ENCODE results near the gene CTNNA2.

The CTNNA2 gene

DNA sequence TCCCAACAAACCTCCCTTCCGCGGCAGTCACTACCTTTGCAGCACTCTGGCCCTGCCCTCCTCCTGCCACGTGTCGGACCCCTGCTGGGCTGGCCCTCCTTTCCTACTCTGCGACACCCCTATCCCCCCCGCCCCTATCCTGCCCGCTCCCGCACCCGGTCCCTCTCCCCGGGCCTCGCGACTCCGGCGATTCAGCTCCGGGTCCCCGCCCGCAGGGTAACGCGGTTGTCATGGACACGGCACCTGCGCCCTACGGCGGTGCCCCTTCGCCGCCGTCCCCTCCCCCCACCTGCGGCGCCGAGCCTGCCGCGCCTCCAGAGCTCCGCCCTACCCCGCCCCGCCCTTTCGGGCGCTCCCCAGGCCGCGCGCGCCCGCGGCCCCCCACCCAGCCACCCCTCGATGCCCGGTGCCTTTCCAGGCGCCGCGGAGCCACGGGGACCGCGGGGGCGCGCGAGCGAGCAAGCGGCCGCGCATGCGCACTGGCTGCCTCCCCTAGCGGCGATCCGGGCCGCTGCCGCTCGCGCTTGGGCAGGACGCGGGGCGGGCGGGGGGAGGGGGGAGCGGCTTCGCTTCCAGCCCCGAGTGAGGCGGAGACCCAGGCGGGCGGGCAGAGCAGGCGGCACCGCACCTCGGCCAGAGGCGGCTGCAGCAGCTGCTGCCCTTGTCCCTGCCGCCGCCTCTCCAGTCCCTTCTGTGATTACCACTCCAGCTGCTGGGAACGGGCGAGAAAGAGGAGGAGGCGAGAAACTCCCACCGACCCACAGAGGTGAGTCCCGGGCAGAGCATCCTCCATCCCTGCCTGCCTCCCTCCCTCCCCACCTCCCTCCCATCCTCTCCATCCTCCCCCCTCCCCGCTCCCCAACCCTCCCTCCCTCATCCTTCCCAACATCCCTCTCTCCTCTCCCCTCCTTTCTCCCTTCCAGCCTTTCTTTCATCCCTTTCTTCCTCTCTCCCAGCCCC lies at the start of gene CTNNA2:
TSS of gene CTNNA2 (plus strand) at position 610 of the 960 bp plus-strand sequence.
- peak; percentile 72 for DNase-seq

GRCh38 chr2:79487399-79487798 lies 25.5 kb upstream of the CTNNA2 start:
- no peak for DNase-seq

DNA sequence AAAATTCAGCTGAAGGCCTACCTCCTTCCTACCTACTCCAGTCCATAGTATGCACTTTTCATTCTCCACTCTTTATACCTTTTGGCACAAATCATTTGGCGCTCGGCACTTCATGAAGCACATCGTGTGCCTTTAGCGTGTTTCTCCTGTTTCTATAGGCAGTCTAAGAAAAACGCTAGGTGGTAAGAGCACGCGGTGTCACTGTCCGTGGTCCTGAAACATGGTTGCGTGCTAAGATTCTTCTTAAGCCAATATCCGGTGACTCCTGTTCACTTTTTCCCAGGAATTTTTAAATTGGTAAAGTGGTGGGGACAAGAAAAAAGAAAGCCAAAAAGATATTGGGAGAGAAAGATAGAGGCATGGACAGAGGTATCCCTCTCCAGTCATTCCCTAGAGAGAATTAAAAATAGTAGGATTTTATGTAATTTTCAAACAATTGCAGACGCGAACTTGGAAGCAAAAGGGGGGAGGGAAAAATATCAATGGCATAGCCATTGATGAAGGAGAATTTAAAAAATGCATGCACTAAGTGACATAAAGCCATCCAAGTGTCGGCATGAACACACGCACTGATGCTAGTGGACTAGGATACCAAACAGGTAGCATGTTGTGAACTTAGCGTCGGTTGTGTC lies 1.4 kb upstream of the CTNNA2 start:
- DNase-seq, result no peak

DNA sequence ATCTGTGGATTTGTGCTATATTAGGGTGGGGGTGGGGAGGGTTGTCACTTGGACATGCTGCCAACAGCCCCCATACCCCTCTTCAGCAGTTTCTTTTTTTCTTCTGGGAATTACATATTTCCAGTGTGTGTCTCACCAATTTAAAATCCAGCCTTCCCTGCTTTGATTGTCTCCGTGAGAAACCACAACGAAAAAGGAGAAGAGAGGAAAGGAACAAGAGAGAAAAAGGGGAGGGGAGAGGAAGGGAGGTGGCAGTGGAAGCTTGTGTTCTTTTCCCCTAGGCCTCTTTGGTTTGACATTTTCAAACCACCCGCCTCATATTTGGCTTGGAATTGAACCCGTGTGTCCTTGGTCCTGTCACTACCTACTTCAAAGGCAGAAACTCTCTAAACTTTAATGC lies 860 bp downstream of the CTNNA2 start:
- DNase-seq, result no peak

DNA sequence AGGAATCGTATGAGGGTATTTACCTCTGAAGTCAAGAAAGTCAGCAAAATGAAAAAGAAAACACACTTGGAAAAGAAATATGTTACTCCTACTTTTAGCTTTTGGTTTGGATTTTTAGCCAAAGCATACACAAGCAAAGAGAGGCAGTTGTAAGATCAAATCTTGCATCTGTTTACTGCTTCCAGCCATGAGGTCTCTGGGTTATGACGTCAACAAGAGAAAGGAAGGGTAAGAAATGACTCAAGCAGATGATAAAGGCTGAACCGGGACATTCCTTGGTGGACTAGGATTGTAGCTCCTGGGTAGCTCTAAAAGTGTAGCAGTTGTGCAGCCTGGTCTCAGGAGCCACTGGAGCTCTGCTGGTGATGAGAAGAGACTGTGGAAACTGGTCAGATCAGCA lies 16.8 kb downstream of the CTNNA2 start:
- no peak for DNase-seq

DNA sequence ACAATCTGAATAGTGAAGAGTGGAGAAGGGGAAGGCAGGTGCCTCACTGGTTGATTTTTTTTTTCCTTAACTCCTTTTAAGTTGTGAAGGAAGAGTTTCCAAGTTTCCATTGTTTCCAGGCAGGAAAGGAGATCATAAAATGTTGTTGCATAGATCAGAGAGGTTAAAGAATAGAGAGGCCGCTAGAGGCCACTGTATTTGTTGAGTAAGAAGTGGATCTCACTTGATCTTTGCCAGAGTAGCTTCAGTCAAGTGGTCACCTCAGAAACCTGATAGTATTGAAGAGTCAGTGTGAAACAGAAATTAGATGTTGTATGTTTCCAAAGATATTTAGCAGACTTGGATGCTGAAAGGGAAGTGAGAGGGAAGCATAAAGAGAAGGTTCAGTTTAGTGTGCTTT lies 17.6 kb downstream of the CTNNA2 start:
- peak; percentile 15 for DNase-seq

DNA sequence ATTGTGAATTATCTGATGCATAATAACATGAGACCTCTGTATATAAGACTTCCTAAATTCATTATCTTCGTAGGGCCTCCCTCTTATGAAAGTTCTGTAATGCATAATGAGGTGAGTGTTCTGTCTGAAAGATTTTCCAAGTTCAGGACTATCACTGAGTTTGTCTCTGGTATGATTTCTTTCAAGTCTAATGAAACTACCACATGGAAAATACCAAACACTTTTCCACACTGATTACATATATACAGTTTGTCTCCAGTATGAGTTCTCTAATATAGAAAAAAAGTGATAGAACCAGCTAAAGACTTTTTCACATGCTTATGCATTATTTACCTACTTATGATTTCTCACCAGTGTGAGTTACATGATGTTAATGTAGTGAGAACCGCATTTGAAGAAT lies 34.7 kb downstream of the CTNNA2 start:
- DNase-seq, result no peak

DNA sequence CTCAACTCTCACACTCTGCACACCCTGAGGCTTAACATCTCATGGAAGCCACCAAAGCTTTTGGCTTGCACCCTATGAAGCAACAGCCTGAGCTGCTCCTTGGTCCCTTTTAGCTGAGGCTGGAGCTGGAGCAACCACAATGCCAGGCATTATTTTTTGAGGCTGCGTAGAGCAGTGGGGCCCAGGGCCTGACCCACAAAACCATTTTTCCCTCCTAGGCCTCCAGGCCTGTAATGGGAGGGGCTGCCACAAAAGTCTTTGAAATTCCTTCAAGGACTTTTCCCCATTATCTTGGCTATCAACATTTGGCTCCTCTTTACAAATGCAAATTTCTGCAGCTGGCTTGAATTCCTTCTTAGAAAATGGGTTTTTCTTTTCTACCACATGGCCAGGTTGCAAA lies 39.8 kb downstream of the CTNNA2 start:
- DNase-seq, result no peak

- no peak for DNase-seq
These were observed 42.0 kb downstream of the CTNNA2 start for GRCh38 chr2:79554899-79555298.

DNA sequence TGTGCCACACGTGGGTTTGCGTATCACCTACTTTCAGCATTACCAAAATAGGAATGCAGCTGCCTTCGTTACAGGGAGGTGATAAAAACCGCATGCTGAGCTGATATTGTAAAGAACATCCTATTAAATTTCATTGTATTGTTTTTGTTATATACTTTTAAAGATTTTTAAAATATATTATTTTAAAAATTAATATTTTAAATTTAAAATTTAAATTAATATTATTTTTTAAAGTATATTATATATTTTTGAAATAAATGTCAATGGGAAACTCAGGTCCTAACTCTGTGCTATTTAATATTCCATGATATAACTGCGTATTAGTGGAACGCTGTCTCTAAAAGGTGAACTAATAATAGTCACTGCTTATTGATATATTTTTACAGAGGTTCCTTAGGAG lies 51.2 kb downstream of the CTNNA2 start:
- no peak for DNase-seq

DNA sequence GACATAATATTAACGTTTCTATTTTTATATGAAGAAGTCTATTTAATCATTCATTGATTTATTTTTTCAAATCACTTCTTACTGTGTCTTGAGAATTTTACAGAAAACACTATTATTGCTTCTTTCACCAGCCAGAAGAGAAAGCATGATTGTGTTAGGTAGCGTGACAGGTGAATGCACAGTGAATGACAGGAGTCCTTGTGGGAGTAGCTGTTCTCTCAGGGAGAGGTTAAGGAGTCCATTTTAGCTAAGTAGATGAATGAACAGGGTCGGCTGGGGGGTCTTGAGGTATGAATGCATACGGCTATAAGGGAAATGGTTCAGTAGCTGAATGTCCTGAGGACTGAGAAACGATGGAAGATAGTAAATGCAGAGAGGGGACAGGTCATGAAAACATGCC lies 56.2 kb downstream of the CTNNA2 start:
- DNase-seq, result no peak

- DNase-seq, result peak; percentile 43
These were observed 61.2 kb downstream of the CTNNA2 start for GRCh38 chr2:79573895-79574674.

- DNase-seq, result no peak
These were observed 63.6 kb downstream of the CTNNA2 start for GRCh38 chr2:79576451-79576850.

- DNase-seq, result no peak
These were observed 66.1 kb downstream of the CTNNA2 start for GRCh38 chr2:79578952-79579351.

DNA sequence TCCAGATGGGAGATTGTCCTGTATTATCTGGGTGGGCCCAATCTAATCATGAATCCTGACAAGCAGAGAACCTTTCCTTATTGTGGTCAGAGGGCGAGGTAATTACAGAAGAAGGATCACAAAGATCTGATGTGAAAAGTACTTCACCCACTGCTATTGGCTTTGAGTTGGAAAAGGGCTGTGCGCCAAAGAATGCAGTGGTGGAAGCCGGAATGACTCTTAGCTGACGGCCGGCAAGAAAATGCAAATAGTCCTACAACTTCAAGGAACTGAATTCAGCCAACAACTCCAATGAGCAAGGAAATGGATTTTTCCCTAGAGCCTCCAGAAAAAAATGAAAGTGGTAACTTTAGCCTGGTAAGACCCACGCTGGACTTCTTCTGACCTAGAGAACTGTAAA lies 67.3 kb downstream of the CTNNA2 start:
- no peak for DNase-seq

DNA sequence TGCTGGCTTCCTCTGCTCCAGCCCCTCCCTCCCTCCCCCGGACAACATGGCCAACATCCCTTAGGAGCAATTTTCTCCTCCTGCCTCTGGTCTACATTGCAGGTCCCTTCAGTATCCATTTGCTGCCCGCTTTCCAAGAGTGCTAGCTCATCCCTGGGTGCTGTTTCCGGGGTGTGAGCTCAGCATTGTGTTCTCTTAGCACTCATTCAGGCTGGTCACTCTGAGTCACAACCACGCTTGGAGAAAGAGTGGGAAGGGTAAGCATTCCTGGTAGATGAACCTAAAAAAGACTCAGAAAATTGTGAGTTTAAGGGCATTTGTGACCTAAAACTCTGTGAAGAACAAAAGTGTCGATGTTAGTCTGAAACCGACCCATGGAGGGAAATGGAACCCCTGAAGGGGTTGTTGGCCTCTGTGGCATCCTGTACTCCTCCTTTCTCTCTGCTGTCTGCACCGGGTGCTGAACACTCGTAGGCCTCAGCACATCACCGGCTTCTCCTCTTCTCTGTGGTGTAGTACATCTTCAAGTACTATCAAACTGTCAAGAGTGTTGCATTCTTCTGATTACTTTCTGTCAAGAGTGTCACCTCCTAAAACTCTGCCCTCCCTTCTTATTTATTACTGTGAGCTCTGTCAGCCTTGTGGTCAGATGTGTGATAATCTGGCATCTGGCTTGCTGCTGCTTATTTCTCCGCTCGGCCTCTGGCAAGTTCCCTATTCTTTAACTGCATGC lies 73.0 kb downstream of the CTNNA2 start:
- DNase-seq, result no peak

- no peak for DNase-seq
These were observed 78.4 kb downstream of the CTNNA2 start for GRCh38 chr2:79591281-79591680.

- no peak for DNase-seq
These were observed 80.5 kb downstream of the CTNNA2 start for GRCh38 chr2:79593237-79593867.

DNA sequence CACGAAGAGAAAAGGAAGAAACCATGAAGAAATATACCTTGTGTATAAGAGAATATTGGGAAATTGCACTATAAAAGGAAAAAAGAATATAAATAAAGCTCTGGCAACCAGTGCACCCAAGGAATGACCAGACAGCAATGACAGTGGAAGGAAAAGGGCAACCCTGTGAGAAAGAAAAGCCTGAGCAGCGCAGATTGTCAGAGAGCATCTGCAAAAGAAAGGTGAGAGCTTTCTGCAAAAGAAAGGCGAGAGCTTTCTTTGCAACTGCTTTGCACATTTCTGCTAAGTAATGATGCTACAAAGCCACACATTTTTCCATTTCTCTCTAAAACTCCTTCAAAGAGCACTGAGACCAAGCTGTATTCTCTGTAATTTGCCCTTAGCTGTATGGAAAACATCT lies 83.6 kb downstream of the CTNNA2 start:
- DNase-seq, result no peak

GRCh38 chr2:79604748-79605147 lies 91.9 kb downstream of the CTNNA2 start:
- no peak for DNase-seq

- DNase-seq, result no peak
These were observed 98.7 kb downstream of the CTNNA2 start for GRCh38 chr2:79611448-79612016.

DNA sequence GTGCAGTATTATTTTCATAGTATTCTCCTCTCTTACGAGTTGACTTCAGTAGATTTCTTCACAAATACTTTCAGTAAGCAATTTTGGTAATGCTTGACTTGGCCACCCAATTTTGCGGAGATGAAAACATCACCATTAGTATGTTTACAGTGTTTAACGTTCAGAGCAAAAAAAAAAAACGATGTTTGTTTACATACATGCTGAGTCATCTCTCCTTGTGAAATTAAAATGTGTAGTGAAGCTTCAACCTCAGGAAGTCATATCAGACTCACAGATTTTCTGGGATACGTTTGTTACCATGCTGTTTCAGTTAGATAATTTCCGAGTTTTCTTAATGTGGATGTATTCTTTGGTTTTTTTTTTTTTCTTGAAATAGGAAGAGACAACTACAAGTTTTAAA lies 100.1 kb downstream of the CTNNA2 start:
- DNase-seq, result no peak
